ENCODE data around the gene RTN4IP1. TPM values are rescaled to one million over a fixed set of nuclear protein-coding genes. Genes with fewer than 3 reads are reported as not detected.

Gene RTN4IP1
- total RNA-seq, 1 donor from 2014 or later = 6.9 TPM

DNA sequence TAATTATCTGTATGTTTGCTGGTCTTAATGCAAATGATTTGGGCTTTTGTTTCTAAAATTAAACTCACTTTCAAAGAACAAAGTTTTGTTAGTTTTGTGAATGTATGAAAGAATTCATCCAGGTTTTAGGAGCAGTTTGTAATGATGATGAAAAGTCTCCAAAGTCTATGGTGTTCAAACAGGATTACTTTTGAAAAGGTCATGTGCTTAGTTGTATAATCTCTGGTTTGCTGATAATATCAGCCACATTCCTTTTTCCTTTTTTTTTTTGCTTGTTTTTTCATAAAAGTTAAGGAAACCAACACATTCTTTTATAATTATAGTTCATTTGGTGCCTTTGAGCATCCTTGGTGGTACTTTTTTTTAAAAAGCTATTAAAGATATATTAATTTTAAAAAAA lies 88.9 kb downstream of the RTN4IP1 start:
- TF ChIP-seq, protein P1, sequence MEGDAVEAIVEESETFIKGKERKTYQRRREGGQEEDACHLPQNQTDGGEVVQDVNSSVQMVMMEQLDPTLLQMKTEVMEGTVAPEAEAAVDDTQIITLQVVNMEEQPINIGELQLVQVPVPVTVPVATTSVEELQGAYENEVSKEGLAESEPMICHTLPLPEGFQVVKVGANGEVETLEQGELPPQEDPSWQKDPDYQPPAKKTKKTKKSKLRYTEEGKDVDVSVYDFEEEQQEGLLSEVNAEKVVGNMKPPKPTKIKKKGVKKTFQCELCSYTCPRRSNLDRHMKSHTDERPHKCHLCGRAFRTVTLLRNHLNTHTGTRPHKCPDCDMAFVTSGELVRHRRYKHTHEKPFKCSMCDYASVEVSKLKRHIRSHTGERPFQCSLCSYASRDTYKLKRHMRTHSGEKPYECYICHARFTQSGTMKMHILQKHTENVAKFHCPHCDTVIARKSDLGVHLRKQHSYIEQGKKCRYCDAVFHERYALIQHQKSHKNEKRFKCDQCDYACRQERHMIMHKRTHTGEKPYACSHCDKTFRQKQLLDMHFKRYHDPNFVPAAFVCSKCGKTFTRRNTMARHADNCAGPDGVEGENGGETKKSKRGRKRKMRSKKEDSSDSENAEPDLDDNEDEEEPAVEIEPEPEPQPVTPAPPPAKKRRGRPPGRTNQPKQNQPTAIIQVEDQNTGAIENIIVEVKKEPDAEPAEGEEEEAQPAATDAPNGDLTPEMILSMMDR (conservative IDR thresholded peaks at IDR 0.05; ENCODE audit: low read depth, low read length) = no peak
- no peak for DNase-seq (ENCODE audit: low read depth)
- no peak overlapping the region for H3K4me3 ChIP-seq (ENCODE audit: low read depth, low read length)

DNA sequence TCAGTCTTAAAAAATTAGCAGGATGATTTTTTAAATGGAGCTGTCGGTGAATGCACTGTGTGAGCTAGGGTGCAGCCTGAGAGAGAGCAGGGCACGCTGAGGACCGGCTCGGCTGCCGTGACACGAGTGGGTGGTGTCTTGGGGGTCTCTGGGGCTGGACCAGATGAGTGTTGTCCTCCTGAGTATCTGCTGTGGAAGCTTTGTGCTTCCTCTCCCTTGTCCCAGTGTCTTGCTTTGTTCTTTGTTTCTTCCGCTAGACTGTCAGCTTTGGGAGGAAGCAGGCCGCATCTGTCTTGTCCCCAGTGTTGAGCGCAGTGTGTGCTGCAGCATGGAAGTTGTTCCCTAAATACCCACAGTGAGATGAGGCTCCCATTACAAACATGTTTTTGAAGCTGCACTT lies 89.4 kb downstream of the RTN4IP1 start:
- DNase-seq (ENCODE audit: low read depth) = no peak
- H3K4me3 ChIP-seq (ENCODE audit: low read depth, low read length) = no peak overlapping the region
- TF ChIP-seq, protein P1 (conservative IDR thresholded peaks at IDR 0.05; ENCODE audit: low read depth, low read length) = no peak

DNA sequence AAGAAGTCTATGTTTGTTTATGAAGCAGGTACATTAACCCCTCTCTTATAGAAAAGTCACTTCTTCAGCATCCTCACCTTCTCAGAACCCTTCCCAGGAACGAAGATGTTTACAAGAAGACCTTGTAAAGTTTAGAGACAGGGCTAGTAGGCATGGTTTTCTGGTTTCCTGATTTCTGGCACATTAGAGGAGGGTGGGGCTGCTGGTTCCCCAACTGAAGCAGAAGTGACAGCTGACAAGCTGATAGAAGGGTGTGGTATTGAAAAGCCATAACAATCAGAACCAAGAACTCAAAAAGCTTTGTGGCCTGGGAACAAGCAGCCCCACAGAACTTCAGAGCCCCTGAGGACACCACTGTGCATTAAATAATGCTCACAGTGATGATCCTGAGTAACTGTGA lies 91.2 kb downstream of the RTN4IP1 start:
- no peak overlapping the region for H3K4me3 ChIP-seq (ENCODE audit: low read depth, low read length)
- DNase-seq (ENCODE audit: low read depth) = no peak
- TF ChIP-seq, protein P1 (conservative IDR thresholded peaks at IDR 0.05; ENCODE audit: low read depth, low read length) = no peak

DNA sequence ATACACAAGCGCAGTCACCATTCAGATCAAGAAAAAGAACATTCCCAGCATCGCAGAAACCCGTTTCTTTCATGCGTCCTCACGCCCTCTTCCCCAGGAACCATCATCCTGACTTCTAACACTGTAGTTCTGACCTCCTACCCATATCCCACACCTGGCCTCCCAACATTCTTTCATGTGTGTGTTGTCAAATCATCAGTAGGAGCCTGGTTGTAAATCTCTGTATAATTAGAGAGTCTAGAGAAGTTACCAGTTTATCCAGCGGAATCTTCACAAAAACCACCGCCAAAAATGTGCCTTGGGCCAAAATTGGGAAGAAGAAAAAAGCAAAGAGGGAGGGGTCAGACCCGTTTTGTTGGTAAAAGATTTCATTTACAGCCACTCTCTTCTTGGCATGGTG lies 91.6 kb downstream of the RTN4IP1 start:
- no peak overlapping the region for H3K4me3 ChIP-seq (ENCODE audit: low read depth, low read length)
- no peak for DNase-seq (ENCODE audit: low read depth)
- TF ChIP-seq, protein P1 (conservative IDR thresholded peaks at IDR 0.05; ENCODE audit: low read depth, low read length) = no peak

DNA sequence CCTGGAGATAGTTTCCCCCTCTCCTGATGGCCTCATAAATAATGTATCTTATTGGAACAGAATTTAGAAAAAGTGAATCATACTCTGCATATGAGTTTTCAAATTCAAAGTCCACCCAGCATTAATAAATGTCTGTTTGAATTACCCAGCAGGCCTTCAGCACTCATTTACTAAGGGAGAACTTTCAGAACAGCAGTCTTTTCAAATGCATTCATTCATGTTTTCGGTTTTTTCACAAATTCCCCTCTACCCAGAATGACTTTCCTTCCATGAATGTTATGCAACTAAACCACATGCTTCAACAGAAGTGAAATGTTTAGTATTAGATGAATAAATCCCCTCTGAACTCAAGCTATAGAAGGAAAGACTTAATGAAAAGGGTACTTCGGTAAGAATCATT lies 92.4 kb downstream of the RTN4IP1 start:
- no peak for DNase-seq (ENCODE audit: low read depth)
- TF ChIP-seq, protein P1 (conservative IDR thresholded peaks at IDR 0.05; ENCODE audit: low read depth, low read length) = no peak
- no peak overlapping the region for H3K4me3 ChIP-seq (ENCODE audit: low read depth, low read length)

DNA sequence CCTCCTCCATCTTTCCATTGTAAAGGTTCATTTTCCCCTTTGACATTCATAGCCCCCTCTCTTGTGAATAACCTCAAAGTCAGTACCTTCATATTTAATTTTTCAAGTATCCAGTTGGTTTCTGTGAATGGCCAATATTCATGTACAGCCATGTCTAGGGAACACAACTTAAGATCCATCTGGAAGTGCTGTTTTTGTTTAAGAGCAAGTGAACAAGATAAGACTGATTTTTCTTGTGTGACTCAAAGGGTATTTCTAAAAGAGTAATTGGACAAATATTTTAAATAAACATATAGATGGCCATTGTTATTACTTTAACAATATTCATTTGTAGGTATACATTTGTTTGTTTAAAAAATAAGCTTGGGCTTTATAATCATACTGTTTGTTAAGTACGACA lies 92.9 kb downstream of the RTN4IP1 start:
- TF ChIP-seq, protein P1 (conservative IDR thresholded peaks at IDR 0.05; ENCODE audit: low read depth, low read length) = no peak
- no peak for DNase-seq (ENCODE audit: low read depth)
- no peak overlapping the region for H3K4me3 ChIP-seq (ENCODE audit: low read depth, low read length)

DNA sequence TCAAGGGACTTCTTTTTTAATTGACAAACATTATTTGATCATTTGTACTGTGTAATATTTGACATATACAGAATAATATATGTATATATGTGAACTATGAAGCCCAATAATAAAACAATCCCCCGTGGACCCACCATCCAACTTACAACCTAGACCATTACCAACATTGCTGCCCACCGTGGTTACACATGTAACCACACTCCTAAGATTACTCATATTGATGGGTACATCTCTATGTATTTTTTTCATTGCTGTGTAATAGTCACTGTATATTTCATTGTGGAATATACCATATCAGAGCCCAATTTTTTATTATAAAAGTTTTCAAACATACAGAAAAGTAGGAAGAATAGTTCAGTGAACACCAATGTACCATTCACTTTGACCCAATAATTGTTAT lies 94.3 kb downstream of the RTN4IP1 start:
- no peak for DNase-seq (ENCODE audit: low read depth)
- H3K4me3 ChIP-seq (ENCODE audit: low read depth, low read length) = no peak overlapping the region
- TF ChIP-seq, protein P1 (conservative IDR thresholded peaks at IDR 0.05; ENCODE audit: low read depth, low read length) = no peak

Measured in epithelial cell of proximal tubule (primary cell).